ENCODE measurements around the gene LRRC18. TPM values are rescaled to one million over a fixed set of nuclear protein-coding genes. Genes with fewer than 3 reads are reported as not detected.

Gene LRRC18
- total RNA-seq, 1 experiment from 2014 or later = not detected

DNA sequence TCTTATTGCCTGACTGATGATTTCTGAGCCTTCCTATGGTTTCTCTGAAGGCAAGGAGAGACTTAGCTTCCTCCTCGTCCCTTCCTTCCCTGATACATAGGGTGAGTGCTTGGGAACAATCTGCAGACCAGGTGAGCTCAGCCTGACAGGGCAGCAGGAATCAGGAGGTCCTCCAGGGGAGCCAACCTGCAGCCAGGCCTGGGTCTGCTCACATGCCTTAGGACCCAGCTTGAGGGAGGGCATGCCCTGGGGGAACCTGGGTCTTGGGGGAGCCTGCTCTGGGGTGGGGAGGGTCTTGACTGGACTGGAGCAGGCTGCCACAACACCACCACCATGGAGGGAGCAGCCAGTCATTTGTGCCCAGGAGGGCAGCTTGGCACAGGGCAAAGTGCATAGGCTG is 57.7 kb downstream of the LRRC18 start:
- no peak overlapping the region for H3K4me2 ChIP-seq (ENCODE audit: low read length)
- DNase-seq (ENCODE audit: low read depth, low spot score) (no peak), ATAC-seq (no peak)
- H3K4me1 ChIP-seq (ENCODE audit: control insufficient read depth in 1 of 2, insufficient read depth in 2 of 2, low read length in 2 of 2) = no peaks in the 10 kb centered on the region
- H3K9ac ChIP-seq (ENCODE audit: low read length) = no peak overlapping the region
- no peak overlapping the region for H3K4me3 ChIP-seq (replicated peaks in 1 of 2; ENCODE audit: low read depth in 1 of 2, low read length in 2 of 2)
- ChIA-PET CTCF (no interaction called here), RAD21 (ENCODE audit: low non-redundant PET in 1 of 2, low total read pairs in 2 of 2, uncharacterized antibody in 2 of 2, unreplicated experiment in 2 of 2) (no interaction called here), POLR2A (no interaction called here)
- intact Hi-C loops (cut with micrococcal nuclease) = no loop called here
- BruUV-seq (replicated peaks) = no TSS peak
- no peak overlapping the region for H3K27ac ChIP-seq (ENCODE audit: low read depth, low read length)
- H3K9me2 ChIP-seq (ENCODE audit: insufficient read depth) = no peaks in the 10 kb centered on the region
- H4K20me1 ChIP-seq (ENCODE audit: insufficient read depth) = no peaks in the 10 kb centered on the region
- no peak for TF ChIP-seq EZH2phosphoT487 (IDR thresholded peaks at IDR 0.05; ENCODE audit: borderline replicate concordance)
- no peak for TF ChIP-seq CEBPB (IDR thresholded peaks at IDR 0.05; ENCODE audit: low read depth)
- TF ChIP-seq JUND (IDR thresholded peaks at IDR 0.05) = no peak
- TF ChIP-seq RAD21 (IDR thresholded peaks at IDR 0.05; ENCODE audit: low read depth) = no peak
- TF ChIP-seq YY1 (IDR thresholded peaks at IDR 0.05; ENCODE audit: extremely low read depth, insufficient replicate concordance, low read depth, low read length) = no peak
- no peak for TF ChIP-seq EGR1 (IDR thresholded peaks at IDR 0.05; ENCODE audit: low read depth)
- H2AFZ ChIP-seq (ENCODE audit: low read depth, low read length, poor library complexity, severe bottlenecking) = no peak overlapping the region
- no peaks in the 10 kb centered on the region for H3K79me2 ChIP-seq (ENCODE audit: insufficient read depth, low read length)
- H3K9me3 ChIP-seq (ENCODE audit: control insufficient read depth in 1 of 2, insufficient read depth in 1 of 2, low read depth in 1 of 2, low read length in 2 of 2) = no peaks in the 10 kb centered on the region
- peaks cover 27% of the 10 kb centered on the region; the same call in 1 of the 2 replicates for H3K27me3 ChIP-seq (ENCODE audit: insufficient read depth, low read length)
- no peaks in the 10 kb centered on the region for H3K36me3 ChIP-seq (ENCODE audit: control insufficient read depth in 1 of 2, insufficient read depth in 2 of 2, low read length in 2 of 2)

- Histone ChIP-seq H3K9ac (ENCODE audit: low read length) (no peak overlapping the region), H3K4me2 (ENCODE audit: low read length) (no peak overlapping the region), H3K79me2 (ENCODE audit: insufficient read depth, low read length) (no peaks in the 10 kb centered on the region), H3K27ac (ENCODE audit: low read depth, low read length) (no peak overlapping the region), H3K9me3 (ENCODE audit: control insufficient read depth in 1 of 2, insufficient read depth in 1 of 2, low read depth in 1 of 2, low read length in 2 of 2) (no peaks in the 10 kb centered on the region), H3K4me3 (replicated peaks in 1 of 2; ENCODE audit: low read depth in 1 of 2, low read length in 2 of 2) (no peak overlapping the region), H2AFZ (ENCODE audit: low read depth, low read length, poor library complexity, severe bottlenecking) (no peak overlapping the region), H3K4me1 (ENCODE audit: control insufficient read depth in 1 of 2, insufficient read depth in 2 of 2, low read length in 2 of 2) (no peaks in the 10 kb centered on the region), H3K36me3 (ENCODE audit: control insufficient read depth in 1 of 2, insufficient read depth in 2 of 2, low read length in 2 of 2) (no peaks in the 10 kb centered on the region), H3K27me3 (ENCODE audit: insufficient read depth, low read length) (peaks cover 27% of the 10 kb centered on the region; the same call in 1 of the 2 replicates), H3K9me2 (ENCODE audit: insufficient read depth) (no peaks in the 10 kb centered on the region), H4K20me1 (ENCODE audit: insufficient read depth) (no peaks in the 10 kb centered on the region)
- TF ChIP-seq JUND (IDR thresholded peaks at IDR 0.05) = no peak
- TF ChIP-seq TCF7L2 (IDR thresholded peaks at IDR 0.05; ENCODE audit: borderline replicate concordance, extremely low read depth, insufficient read depth, insufficient read length) = no peak
- TF ChIP-seq, protein P1, sequence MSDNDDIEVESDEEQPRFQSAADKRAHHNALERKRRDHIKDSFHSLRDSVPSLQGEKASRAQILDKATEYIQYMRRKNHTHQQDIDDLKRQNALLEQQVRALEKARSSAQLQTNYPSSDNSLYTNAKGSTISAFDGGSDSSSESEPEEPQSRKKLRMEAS (IDR thresholded peaks at IDR 0.05) = no peak
- TF ChIP-seq ZFX (IDR thresholded peaks at IDR 0.05) = no peak
- no peak for TF ChIP-seq EZH2 (IDR thresholded peaks at IDR 0.05)
- no peak for TF ChIP-seq SRF (IDR thresholded peaks at IDR 0.05; ENCODE audit: low read depth)
- no peak for TF ChIP-seq RAD21 (IDR thresholded peaks at IDR 0.05; ENCODE audit: low read depth)
- no peak for TF ChIP-seq ZNF274 (IDR thresholded peaks at IDR 0.05; ENCODE audit: low read depth, low read length)
- TF ChIP-seq POLR2AphosphoS5 (IDR thresholded peaks at IDR 0.05; ENCODE audit: low read depth, low read length) = no peak
- no peak for TF ChIP-seq CEBPB (IDR thresholded peaks at IDR 0.05; ENCODE audit: low read depth)
- TF ChIP-seq, protein P2, sequence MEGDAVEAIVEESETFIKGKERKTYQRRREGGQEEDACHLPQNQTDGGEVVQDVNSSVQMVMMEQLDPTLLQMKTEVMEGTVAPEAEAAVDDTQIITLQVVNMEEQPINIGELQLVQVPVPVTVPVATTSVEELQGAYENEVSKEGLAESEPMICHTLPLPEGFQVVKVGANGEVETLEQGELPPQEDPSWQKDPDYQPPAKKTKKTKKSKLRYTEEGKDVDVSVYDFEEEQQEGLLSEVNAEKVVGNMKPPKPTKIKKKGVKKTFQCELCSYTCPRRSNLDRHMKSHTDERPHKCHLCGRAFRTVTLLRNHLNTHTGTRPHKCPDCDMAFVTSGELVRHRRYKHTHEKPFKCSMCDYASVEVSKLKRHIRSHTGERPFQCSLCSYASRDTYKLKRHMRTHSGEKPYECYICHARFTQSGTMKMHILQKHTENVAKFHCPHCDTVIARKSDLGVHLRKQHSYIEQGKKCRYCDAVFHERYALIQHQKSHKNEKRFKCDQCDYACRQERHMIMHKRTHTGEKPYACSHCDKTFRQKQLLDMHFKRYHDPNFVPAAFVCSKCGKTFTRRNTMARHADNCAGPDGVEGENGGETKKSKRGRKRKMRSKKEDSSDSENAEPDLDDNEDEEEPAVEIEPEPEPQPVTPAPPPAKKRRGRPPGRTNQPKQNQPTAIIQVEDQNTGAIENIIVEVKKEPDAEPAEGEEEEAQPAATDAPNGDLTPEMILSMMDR (IDR thresholded peaks at IDR 0.05 in 2 of 3, conservative IDR thresholded peaks at IDR 0.05 in 1 of 3; ENCODE audit: borderline replicate concordance in 1 of 3, insufficient read depth in 1 of 3, low read depth in 2 of 3, low read length in 2 of 3) = no peak
- TF ChIP-seq EGR1 (IDR thresholded peaks at IDR 0.05; ENCODE audit: low read depth) = no peak
- BruUV-seq (replicated peaks) = no TSS peak
- DNase-seq (ENCODE audit: low read depth, low spot score) = no peak
- CTCF ChIA-PET = no interaction called here
- intact Hi-C loops (cut with micrococcal nuclease) = no loop called here
- RAD21 ChIA-PET (ENCODE audit: low non-redundant PET in 1 of 2, low total read pairs in 2 of 2, uncharacterized antibody in 2 of 2, unreplicated experiment in 2 of 2) = no interaction called here
- ATAC-seq = no peak
- POLR2A ChIA-PET = no interaction called here
Measured at GRCh38 chr10:48880016-48880705, 59.5 kb downstream of the LRRC18 start.

Measured in HCT116 (cell line).